Endothelial cell of umbilical vein (primary cell): ENCODE measurements around the gene MAML2. TPM values are rescaled to one million over a fixed set of nuclear protein-coding genes. Genes with fewer than 3 reads are reported as not detected.

Experiments used
- BruUV-seq: library from RNA; stranded (reverse); fragments of 400-500 nt; replicated peaks from 2 replicates; lab custom pipeline; 2021; lab: Mats Ljungman, UMichigan
- CTCF ChIA-PET: fragments of 300-600, 350-600 bp; sonication (Branson Sonifier 250); formaldehyde crosslinking; loops from one replicate; lab custom pipeline; 2021; ENCODE audit warnings: antibody characterized with exemption, inconsistent platforms; lab: Charles Lee
- POLR2A ChIA-PET: fragments of 300-600, 350-600 bp; sonication (Branson Sonifier 250); formaldehyde crosslinking; loops from one replicate; lab custom pipeline; 2021; ENCODE audit warnings: antibody characterized with exemption, inconsistent platforms; lab: Charles Lee
- DNase-seq: peaks from one replicate; pipeline ENCODE4 v3.0.0-alpha.2; 2011; ENCODE audit warnings: low read depth, low spot score
- FAIRE-seq: peaks from 2 replicates; lab custom pipeline; 2011; peaks lifted over from hg19 to GRCh38; lab: Jason Lieb, UNC
- H2AFZ ChIP-seq: 2 replicates; pipeline ENCODE4 v1.6.0; 2012; ENCODE audit warnings: low read depth, low read length, control low read depth, inconsistent platforms
- H3K27ac ChIP-seq: 2 replicates; pipeline ENCODE4 v1.5.1; 2011; ENCODE audit warnings: low read depth, mild to moderate bottlenecking, control low read depth, low read length, moderate library complexity; ENCODE audit not compliant: insufficient read depth
- H3K27me3 ChIP-seq, 2 experiments: 2 replicates each; pipeline versions ENCODE4 v1.6.0 to v1.6.1; 2011; ENCODE audit warnings: low read length in 2 of 2, mixed read lengths in 1 of 2; ENCODE audit not compliant: control insufficient read depth in 2 of 2, insufficient read depth in 2 of 2
- H3K36me3 ChIP-seq, 2 experiments: 2 replicates in 1 of 2; 3 replicates in 1 of 2; pipeline ENCODE4 v1.5.1; 2011; ENCODE audit warnings: low read length in 2 of 2, mild to moderate bottlenecking in 1 of 2, moderate library complexity in 1 of 2; ENCODE audit not compliant: control insufficient read depth in 2 of 2, insufficient read depth in 2 of 2; ENCODE audit errors: extremely low read depth in 1 of 2
- H3K4me1 ChIP-seq: 3 replicates; pipeline ENCODE4 v1.5.1; 2011; ENCODE audit warnings: mild to moderate bottlenecking, low read length; ENCODE audit not compliant: control insufficient read depth, insufficient read depth; ENCODE audit errors: extremely low read depth
- H3K4me2 ChIP-seq: 2 replicates; pipeline ENCODE4 v1.6.1; 2011; ENCODE audit warnings: low read length, control low read depth, mixed read lengths; ENCODE audit not compliant: insufficient read depth
- H3K4me3 ChIP-seq, 3 experiments: fragments of 200-600 bp in 1 of 3; sonication (generic), shearing (Covaris generic) in 1 of 3; replicated peaks in 1 of 3; 2 replicates each; pipeline ENCODE4 v1.5.1; 2011 to 2016; ENCODE audit warnings: control low read depth in 3 of 3, low read length in 3 of 3, mild to moderate bottlenecking in 2 of 3, inconsistent platforms in 1 of 3, low read depth in 1 of 3, moderate library complexity in 1 of 3; ENCODE audit not compliant: insufficient read depth in 1 of 3
- H3K79me2 ChIP-seq: 2 replicates; pipeline ENCODE4 v1.6.0; 2012; ENCODE audit warnings: low read length, inconsistent platforms; ENCODE audit not compliant: control insufficient read depth, insufficient read depth
- H3K9ac ChIP-seq: replicated peaks from 2 replicates; pipeline ENCODE3; 2011; ENCODE audit warnings: low read length, control low read depth; ENCODE audit not compliant: insufficient read depth; ENCODE audit errors: extremely low read depth
- H3K9me1 ChIP-seq: replicated peaks from 3 replicates; pipeline ENCODE4 v1.6.0; 2011; ENCODE audit warnings: mild to moderate bottlenecking, low read length; ENCODE audit not compliant: control insufficient read depth, insufficient read depth; ENCODE audit errors: extremely low read depth
- H3K9me3 ChIP-seq: replicated peaks from 2 replicates; pipeline ENCODE4 v1.5.1; 2012; ENCODE audit warnings: low read length, inconsistent platforms; ENCODE audit not compliant: control insufficient read depth, insufficient read depth
- H4K20me1 ChIP-seq: replicated peaks from 2 replicates; pipeline ENCODE3; 2011; ENCODE audit warnings: mild to moderate bottlenecking, low read length; ENCODE audit not compliant: control insufficient read depth, insufficient read depth; ENCODE audit errors: extremely low read depth
- EZH2 ChIP-seq: IDR thresholded peaks from 2 replicates; pipeline ENCODE4 v1.6.1; 2012; ENCODE audit warnings: borderline replicate concordance, low read depth, mild to moderate bottlenecking, moderate library complexity, low read length, inconsistent platforms; ENCODE audit not compliant: severe bottlenecking
- FOS ChIP-seq: IDR thresholded peaks from 2 replicates; pipeline ENCODE4 v1.6.1; 2011; ENCODE audit warnings: mild to moderate bottlenecking, low read length, moderate library complexity, borderline replicate concordance; ENCODE audit not compliant: insufficient read depth
- GATA2 ChIP-seq: IDR thresholded peaks from 2 replicates; pipeline ENCODE4 v1.7.0; 2011; ENCODE audit warnings: low read depth, mild to moderate bottlenecking, moderate library complexity, mixed read lengths, low read length; ENCODE audit not compliant: insufficient read length, insufficient read depth
- JUN ChIP-seq: IDR thresholded peaks from 2 replicates; pipeline ENCODE4 v1.6.1; 2011; ENCODE audit warnings: borderline replicate concordance, low read depth; ENCODE audit not compliant: insufficient read length, insufficient read depth
- MYC ChIP-seq: IDR thresholded peaks from one replicate; pipeline ENCODE4 v1.6.1; 2011; ENCODE audit warnings: mild to moderate bottlenecking, low read depth, low read length
- POLR2A ChIP-seq: IDR thresholded peaks from 2 replicates; pipeline ENCODE4 v1.6.1; 2012; ENCODE audit warnings: low read depth, mild to moderate bottlenecking, control low read depth, low read length
- POLR2AphosphoS5 ChIP-seq: IDR thresholded peaks from 2 replicates; pipeline ENCODE4 v1.6.1; 2012; ENCODE audit warnings: low read depth, mild to moderate bottlenecking, control low read depth, low read length, moderate library complexity; ENCODE audit not compliant: insufficient read depth
- dilution Hi-C: fragments of 300-500 bp; cut with MboI; formaldehyde crosslinking; loops from one replicate; pipeline ENCODE4 v1.15.0; 2019; ENCODE audit warnings: low sequenced_read_pairs; ENCODE audit not compliant: extremely low pct_ligation_motif_present
- intact Hi-C: fragments of 100-400 bp; cut with micrococcal nuclease; formaldehyde crosslinking; loops from one replicate; pipeline ENCODE4 v1.10.0; 2022
- polyA plus RNA-seq, 4 experiments: library from polyadenylated mRNA; depleted of rRNA in 3 of 4; stranded (reverse) in 3 of 4; unstranded in 1 of 4; fragments of >200 nt; gene quantifications; 2 replicates each; pipeline versions ENCODE4 v1.2.1 to v1.2.3, GENCODE V29; 2011 to 2012; ENCODE audit warnings: missing spikeins in 1 of 4
- total RNA-seq: library from RNA; stranded (reverse); gene quantifications from 2 replicates; pipeline ENCODE4 v1.2.3, GENCODE V29; 2021
- TF ChIP-seq, protein P1 (sequence below): IDR thresholded peaks from 2 replicates; pipeline ENCODE4 v1.6.1; 2011; ENCODE audit not compliant: insufficient read depth, insufficient read length
- TF ChIP-seq, protein P2 (sequence below), 2 donors: IDR thresholded peaks; 1 replicate in 1 of 2; 2 replicates in 1 of 2; pipeline ENCODE4 v1.5.1; 2011; ENCODE audit warnings: low read length in 2 of 2, mild to moderate bottlenecking in 2 of 2, moderate library complexity in 2 of 2, control low read depth in 1 of 2, inconsistent platforms in 1 of 2, low read depth in 1 of 2; ENCODE audit not compliant: insufficient read depth in 1 of 2; ENCODE audit errors: extremely low read depth in 1 of 2

Gene MAML2
- total and polyA plus RNA-seq, 2 donors (not counting 3 experiments of a cell fraction or from before 2014, with no cell fraction given): 12.4 to 16.8 TPM

DNA sequence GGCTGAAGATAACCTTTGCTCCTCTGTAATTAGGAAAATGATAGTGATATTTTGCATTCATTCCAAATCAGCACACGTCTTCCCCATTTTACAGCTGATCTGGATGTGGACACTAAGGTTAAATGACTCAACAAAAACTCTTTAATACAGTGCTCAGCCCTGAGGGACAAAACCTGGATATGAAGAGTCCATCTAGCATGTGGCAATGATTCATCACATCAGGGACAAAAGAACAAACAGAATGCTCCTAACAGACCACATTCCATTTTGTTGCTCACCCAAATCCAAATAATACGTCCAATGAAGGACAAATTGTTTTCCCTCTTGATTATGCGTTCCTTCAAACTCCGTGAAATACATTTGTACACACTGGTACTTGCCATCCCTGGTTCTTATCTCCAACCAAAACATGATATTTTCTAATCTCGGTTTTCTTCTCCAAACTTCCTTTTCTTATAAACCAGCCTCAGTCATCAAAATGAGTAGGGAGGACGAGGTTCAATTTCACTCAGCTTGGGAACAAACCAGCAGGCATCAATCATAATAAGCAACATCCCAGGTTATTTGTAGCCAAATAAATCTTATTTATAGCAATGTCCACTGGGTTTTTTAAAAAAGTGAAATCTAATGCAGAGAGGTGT lies 365.3 kb downstream of the MAML2 start:
- Histone ChIP-seq H3K4me1 (peaks cover 22% of the 10 kb centered on the region), H3K27ac (peak overlapping the region; percentile 74), H4K20me1 (no peaks in the 10 kb centered on the region), H3K27me3 (no peaks in the 10 kb centered on the region), H3K4me3 (no peak overlapping the region), H3K36me3 (peaks cover 0 to 7% of the 10 kb centered on the region in 2 experiments), H3K4me2 (peak overlapping the region; percentile 73), H3K9me1 (no peaks in the 10 kb centered on the region), H3K9me3 (no peaks in the 10 kb centered on the region), H3K9ac (peak overlapping the region; percentile 62), H3K79me2 (no peaks in the 10 kb centered on the region), H2AFZ (peak overlapping the region; percentile 43)
- ChIA-PET POLR2A (no interaction called here), CTCF (interaction anchor here (1.0 to 2.0 kb wide), 6 partner anchors 7 to 416 kb away, joined by 3 to 6 read pairs (median 3); no protein-coding TSS in a partner anchor)
- intact Hi-C loops (loop anchor here (2.0 to 5.0 kb wide), 3 partner anchors 53 to 415 kb away; partner anchors contain the start of genes FAM76B, JRKL and MTMR2), dilution Hi-C loops (no loop called here)
- DNase-seq (peak; percentile 78), FAIRE-seq (peak; percentile 87)
- TF ChIP-seq, protein P1, sequence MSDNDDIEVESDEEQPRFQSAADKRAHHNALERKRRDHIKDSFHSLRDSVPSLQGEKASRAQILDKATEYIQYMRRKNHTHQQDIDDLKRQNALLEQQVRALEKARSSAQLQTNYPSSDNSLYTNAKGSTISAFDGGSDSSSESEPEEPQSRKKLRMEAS: no peak
- no peak for TF ChIP-seq EZH2
- peak; percentile 82 for TF ChIP-seq GATA2
- no peak for TF ChIP-seq MYC
- peak; percentile 87 for TF ChIP-seq JUN
- peak; percentile 50 for TF ChIP-seq POLR2AphosphoS5
- TF ChIP-seq FOS: peak; percentile 93
- TF ChIP-seq, protein P2, sequence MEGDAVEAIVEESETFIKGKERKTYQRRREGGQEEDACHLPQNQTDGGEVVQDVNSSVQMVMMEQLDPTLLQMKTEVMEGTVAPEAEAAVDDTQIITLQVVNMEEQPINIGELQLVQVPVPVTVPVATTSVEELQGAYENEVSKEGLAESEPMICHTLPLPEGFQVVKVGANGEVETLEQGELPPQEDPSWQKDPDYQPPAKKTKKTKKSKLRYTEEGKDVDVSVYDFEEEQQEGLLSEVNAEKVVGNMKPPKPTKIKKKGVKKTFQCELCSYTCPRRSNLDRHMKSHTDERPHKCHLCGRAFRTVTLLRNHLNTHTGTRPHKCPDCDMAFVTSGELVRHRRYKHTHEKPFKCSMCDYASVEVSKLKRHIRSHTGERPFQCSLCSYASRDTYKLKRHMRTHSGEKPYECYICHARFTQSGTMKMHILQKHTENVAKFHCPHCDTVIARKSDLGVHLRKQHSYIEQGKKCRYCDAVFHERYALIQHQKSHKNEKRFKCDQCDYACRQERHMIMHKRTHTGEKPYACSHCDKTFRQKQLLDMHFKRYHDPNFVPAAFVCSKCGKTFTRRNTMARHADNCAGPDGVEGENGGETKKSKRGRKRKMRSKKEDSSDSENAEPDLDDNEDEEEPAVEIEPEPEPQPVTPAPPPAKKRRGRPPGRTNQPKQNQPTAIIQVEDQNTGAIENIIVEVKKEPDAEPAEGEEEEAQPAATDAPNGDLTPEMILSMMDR (IDR thresholded peaks at IDR 0.05; ENCODE audit: extremely low read depth in 1 of 2, insufficient read depth in 1 of 2, low read depth in 1 of 2, low read length in 2 of 2): no peak
- TF ChIP-seq POLR2A: no peak
- BruUV-seq: TSS peak; percentile 49
